GM12892 (cell line): ENCODE results near the gene PSMB7.
"Not testable (repeated sequence)": the region's sequence is repeated elsewhere in the genome, so short reads cannot be mapped to it uniquely, and the experiment has no call there.

ENCODE experiments used
- DNase-seq: peaks from one replicate; pipeline ENCODE4 v3.0.0; 2011; ENCODE audit not compliant: insufficient read length
- FAIRE-seq: peaks from 2 replicates; lab custom pipeline; 2011; peaks lifted over from hg19 to GRCh38; lab: Jason Lieb, UNC
- POLR2A ChIP-seq: IDR thresholded peaks from 2 replicates; pipeline ENCODE4 v1.6.1; 2011; ENCODE audit warnings: low read depth, low read length, control low read depth
- POLR2AphosphoS5 ChIP-seq: IDR thresholded peaks from 2 replicates; pipeline ENCODE4 v1.6.1; 2011; ENCODE audit warnings: low read depth, low read length, control low read depth
- TAF1 ChIP-seq: IDR thresholded peaks from 2 replicates; pipeline ENCODE4 v1.6.1; 2011; ENCODE audit warnings: low read depth, mild to moderate bottlenecking, control low read depth, low read length, borderline replicate concordance

Gene PSMB7

DNA sequence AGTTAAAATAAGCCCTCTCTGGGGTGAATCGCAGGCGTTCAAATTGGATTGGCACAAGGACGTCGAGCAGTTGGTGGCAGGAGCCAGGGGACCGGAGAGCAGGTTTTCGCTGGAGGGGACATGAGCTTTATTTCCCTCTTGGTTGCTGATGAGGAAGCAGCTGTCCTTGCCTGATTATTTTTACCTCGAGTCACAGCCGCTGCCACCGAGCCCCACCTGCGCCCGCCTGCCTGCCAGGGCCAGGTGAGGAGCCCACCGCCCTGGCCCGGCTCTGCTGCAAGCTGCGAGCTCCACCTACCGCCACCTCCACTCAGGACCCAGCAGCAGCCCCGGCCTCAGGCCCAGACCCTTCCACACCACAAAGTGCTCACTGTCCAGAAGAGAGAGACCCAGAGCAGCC, 26.0 kb upstream of the PSMB7 start:
- FAIRE-seq (no peak), DNase-seq (no peak)
- no peak for TF ChIP-seq POLR2AphosphoS5
- no peak for TF ChIP-seq TAF1
- no peak for TF ChIP-seq POLR2A

DNA sequence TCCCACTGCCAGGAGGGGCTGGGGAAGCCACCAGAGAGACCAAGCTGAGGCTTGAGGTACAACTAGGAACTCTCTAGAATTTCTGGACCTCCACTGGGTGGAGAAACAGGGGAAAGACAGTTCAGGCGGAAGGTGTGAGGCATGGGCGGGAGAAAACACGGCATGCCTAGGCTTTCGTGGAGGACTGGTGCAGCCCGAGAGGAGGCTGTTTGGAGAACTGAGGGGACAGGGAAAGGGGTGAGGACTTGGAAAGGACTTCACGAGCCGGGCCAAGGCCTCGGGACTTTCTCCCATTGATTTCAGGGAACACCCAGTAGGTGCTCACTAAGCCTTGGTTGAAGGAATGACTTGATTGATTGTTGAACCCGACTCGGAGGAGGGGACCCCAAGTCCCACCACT, 25.5 kb upstream of the PSMB7 start:
- FAIRE-seq (no peak), DNase-seq (no peak)
- TF ChIP-seq TAF1 (no peak), POLR2A (no peak), POLR2AphosphoS5 (no peak)

DNA sequence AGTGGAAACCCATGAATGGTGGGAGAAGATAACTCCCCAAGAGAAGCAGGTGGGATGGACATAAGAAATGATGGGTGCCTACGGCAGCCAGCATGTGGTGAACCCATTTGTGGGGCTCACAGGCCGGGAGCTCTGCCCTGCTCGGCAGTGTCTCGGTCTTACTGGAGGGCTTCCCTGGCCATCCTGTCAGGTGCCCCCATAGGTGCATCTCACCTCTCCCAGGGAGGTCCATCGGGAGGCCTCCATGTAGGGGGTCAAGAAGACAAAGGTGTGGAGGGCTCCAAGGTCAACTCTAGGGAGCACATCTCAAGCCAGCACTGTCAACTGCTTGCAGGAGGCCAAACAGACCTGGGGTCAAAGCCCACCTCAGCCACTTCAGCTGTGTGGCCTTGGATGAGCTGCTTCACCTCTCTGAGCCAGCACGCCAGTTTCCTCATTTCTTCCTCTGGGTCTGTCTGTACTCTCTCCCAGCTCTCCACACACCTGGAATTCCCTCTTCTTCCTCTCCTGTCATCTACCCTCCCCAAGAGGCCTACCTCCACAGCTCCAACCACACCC, 24.5 kb upstream of the PSMB7 start:
- TF ChIP-seq POLR2A, result no peak
- no peak for TF ChIP-seq TAF1
- TF ChIP-seq POLR2AphosphoS5, result no peak
- DNase-seq, result no peak
- FAIRE-seq, result no peak

DNA sequence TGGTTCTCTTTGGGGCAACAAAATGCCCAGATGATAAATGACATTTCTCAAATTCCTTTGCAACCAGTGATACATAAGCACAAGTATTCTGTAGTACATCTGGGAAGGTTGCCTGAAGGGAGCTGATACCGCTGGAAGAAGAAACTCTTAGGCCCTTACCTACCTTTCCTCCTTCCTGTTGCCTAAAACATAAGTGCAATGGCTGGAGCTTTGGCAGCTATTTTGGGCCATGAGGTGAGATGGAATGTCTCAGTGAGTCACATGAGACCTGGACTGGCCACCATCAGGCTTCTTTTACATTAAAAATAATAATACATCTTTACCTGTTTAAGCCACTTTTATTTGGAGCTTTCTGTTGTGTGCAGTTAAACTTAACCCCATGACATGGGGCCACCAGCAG, 23.8 kb upstream of the PSMB7 start:
- TF ChIP-seq TAF1 (no peak), POLR2AphosphoS5 (no peak), POLR2A (no peak)
- FAIRE-seq (no peak), DNase-seq (no peak)

DNA sequence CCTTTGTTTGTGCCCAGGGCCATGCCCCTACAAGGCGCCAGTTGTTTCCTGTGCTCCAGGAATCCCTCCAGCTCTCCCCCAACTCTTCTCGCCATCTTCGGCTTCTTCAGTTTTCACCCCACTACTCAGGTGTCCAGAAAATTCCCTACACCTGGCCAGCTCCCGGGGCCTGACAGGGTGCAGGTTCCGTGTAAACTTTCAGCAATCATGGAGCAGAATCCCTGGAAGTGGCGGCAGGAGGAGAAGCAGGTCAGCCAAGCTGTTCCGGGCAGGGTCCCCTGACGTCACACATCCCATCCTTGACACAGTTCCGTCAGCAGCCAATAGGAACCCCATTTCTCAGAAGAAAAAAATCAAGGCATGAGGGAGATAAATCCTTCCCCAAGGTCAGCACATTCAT, 22.8 kb upstream of the PSMB7 start:
- FAIRE-seq (no peak), DNase-seq (no peak)
- TF ChIP-seq POLR2A (no peak), POLR2AphosphoS5 (no peak), TAF1 (no peak)

DNA sequence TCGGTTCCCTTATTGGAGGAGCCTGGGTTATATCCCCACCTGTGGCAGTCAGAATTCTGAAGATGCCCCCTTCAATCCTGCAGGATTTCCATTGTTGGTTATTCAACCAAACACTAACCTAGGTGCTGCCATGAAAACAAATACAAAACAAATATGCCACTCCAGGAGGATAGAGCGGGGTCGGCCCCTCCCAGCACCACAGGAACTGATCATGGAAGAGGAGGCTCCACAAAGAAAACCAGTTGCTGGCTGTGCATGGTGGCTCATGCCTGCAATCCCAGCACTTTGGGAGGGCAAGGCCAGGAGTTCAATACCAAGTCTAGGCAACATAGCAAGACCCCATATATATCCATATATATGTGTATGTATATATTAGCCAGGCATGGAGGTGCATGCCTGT, 21.8 kb upstream of the PSMB7 start:
- FAIRE-seq (no peak), DNase-seq (no peak)
- TF ChIP-seq POLR2A (no peak), TAF1 (no peak), POLR2AphosphoS5 (no peak)

DNA sequence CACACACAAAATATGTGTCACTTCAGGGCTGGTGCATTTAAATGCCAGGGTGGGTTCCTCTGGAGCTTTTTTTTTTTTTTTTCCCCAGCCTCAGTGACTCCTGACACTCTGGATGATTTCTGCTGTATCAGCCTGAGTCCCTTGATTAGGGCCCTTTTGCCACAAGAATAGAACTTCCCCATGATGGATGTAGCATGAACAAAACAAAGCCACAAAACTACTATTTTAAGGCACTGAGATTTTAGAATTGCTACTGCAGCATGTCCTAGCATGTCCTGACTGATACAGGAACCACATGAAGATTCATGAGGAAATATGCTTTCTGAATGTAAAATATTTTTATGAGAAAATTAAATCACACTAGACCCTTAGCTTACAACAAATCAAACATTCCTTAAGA, 21.1 kb upstream of the PSMB7 start:
- FAIRE-seq, result peak; percentile 48
- TF ChIP-seq POLR2AphosphoS5 (no peak), TAF1 (no peak), POLR2A (no peak)
- no peak for DNase-seq

DNA sequence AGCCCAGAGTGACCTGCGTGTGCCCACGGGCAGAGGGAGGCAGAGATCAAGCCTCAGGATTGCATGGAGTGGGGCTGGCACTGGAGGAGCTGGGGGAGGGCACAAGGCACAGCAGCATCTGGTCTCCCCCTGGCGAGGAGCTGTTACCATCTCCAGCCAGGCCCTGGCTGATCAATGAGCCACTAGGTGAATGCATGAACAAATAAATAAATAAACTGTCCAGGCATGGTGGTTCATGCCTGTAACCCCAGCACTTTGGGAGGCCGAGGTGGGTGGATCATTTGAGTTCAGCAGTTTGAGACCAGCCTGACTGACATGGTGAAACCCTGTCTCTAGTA, 14.3 kb upstream of the PSMB7 start:
- no peak for FAIRE-seq
- no peak for DNase-seq
- TF ChIP-seq TAF1, result no peak
- TF ChIP-seq POLR2AphosphoS5, result no peak
- TF ChIP-seq POLR2A, result no peak

DNA sequence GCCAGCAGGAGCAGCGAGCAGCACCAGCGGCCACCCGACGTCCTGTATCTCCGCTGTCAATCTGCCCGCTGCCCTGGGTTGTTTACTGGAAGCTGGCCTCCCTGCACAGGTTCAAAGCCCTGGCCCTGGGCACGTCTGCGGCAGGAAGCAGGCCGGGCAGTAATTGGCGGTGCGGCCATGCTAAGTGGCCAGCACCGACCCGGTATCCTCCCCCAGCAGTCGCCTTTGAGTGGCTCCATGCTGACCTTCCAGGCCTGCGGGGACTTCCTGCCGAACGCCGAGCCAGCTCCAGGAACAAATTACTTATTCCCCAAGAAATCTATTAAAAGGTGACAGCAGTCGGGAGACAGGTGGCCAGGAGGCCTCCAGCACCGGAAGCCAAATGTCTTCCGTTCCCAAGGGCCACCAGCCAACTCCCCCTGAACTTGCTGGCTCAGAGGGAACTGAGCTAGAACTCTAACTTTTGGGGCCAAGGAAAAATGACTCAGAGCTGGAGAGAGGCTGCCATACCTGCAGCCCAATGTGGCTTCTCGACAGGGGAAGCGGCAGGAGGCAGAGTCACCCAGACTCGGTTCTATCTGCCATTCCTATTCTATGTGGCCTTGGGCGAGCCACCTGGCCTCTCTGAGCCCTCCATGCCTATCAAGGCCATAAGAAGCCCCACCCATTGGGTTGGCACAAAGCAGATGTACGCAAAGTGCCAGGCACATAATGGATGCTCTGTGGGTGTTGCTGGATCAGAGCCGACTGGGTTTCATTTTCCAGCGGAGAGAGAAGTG, 13.7 kb upstream of the PSMB7 start:
- FAIRE-seq (no peak), DNase-seq (no peak)
- TF ChIP-seq POLR2AphosphoS5, result no peak
- TF ChIP-seq POLR2A, result no peak
- no peak for TF ChIP-seq TAF1

DNA sequence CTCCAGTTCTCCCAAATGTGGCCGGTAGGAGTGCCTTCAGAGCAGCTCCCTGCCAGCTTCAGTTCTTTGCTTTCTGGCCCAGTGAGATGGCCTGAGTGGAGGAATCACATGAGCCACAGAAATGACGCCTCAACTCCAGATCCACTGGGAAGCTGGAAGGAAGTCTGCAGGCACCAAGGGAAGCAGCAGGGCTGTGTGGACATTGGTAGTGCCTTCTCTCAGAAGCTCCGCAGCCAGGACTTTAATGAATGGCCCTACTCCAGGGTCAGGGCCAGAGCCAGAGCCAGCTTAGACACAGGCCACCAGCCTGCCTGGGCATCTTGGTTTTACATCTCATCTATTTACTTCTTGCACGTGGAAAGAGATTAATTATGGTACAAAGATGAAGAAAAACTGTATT, 12.0 kb upstream of the PSMB7 start:
- no peak for DNase-seq
- TF ChIP-seq TAF1 (no peak), POLR2AphosphoS5 (no peak), POLR2A (no peak)
- FAIRE-seq, result no peak

DNA sequence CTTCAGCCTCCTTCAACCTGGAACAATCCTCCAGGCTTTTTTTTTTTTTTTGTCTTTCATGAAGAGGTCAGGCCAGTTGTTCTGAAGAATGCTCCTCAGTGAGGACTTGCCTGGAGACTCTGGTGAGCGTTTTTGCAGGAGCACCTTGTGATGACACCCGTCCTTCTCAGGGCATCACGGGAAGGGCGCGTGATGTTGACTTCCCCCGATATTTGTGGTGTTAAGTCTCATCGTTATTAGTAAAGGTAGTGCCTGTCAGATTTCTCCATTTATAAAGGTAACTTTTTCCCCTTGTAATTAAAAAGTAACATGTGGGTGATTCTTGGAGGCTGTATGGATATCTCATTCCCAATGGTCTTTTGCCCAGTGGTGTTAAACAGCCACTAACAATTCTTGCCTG, 11.1 kb upstream of the PSMB7 start:
- FAIRE-seq, result no peak
- TF ChIP-seq POLR2A (no peak), POLR2AphosphoS5 (no peak), TAF1 (no peak)
- DNase-seq, result no peak

DNA sequence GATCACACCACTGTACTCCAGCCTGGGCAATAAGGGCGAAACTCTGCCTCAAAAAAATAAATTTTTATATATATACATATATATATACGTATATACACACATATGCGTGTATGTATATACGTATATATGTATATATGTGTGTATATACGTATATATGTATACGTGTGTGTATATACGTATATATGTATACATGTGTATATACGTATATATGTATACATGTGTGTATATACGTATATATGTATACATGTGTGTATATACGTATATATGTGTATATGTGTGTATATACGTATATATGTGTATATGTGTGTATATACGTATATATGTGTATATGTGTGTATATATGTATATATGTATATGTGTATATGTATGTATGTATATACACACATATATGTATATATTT, 10.5 kb upstream of the PSMB7 start:
- FAIRE-seq, DNase-seq: not testable (repeated sequence)
